IMR-90 (cell line): ENCODE measurements around the gene CCDC50. TPM values are rescaled to one million over a fixed set of nuclear protein-coding genes. Genes with fewer than 3 reads are reported as not detected.
A peak's percentile ranks its signal among the peaks of the same experiment; 100 is the strongest.

Source experiments
- ATAC-seq: fragments of 200-7000 bp; cut with Tn5 transposase; 2 replicates; pipeline ENCODE4 v1.9.1; 2020; ENCODE audit warnings: low read depth, mild to moderate bottlenecking, moderate library complexity
- BruUV-seq: library from RNA; stranded (reverse); fragments of 400-500 nt; replicated peaks from 2 replicates; lab custom pipeline; 2021; lab: Mats Ljungman, UMichigan
- CTCF ChIA-PET: fragments of 300-600 bp; formaldehyde crosslinking; extraction: SDS; loops from one replicate; lab custom pipeline; 2021; ENCODE audit warnings: antibody characterized with exemption; lab: Yijun Ruan, JAX
- POLR2A ChIA-PET: fragments of 300-600 bp; sonication (Branson Sonifier 250); formaldehyde crosslinking; loops from one replicate; lab custom pipeline; 2022; ENCODE audit warnings: antibody characterized with exemption; ENCODE audit not compliant: unreplicated experiment; lab: Charles Lee
- DNase-seq: peaks from one replicate; pipeline ENCODE4 v3.0.0; 2013
- H2AFZ ChIP-seq: replicated peaks from 2 replicates; pipeline ENCODE3; 2013; ENCODE audit warnings: low read length, mild to moderate bottlenecking; ENCODE audit not compliant: poor library complexity
- H2AK5ac ChIP-seq: 2 replicates; pipeline ENCODE4 v1.6.1; 2013; ENCODE audit warnings: low read depth, low read length, inconsistent platforms
- H2AK9ac ChIP-seq: replicated peaks from 2 replicates; pipeline ENCODE3; 2013; ENCODE audit warnings: mild to moderate bottlenecking, low read depth, low read length, moderate library complexity; ENCODE audit not compliant: poor library complexity
- H2BK120ac ChIP-seq: 2 replicates; pipeline ENCODE4 v1.6.1; 2013; ENCODE audit warnings: low read depth, low read length, inconsistent platforms
- H2BK15ac ChIP-seq: 3 replicates; pipeline ENCODE4 v1.6.1; 2013; ENCODE audit warnings: low read depth, low read length, inconsistent platforms
- H2BK20ac ChIP-seq: 2 replicates; pipeline ENCODE4 v1.6.1; 2013; ENCODE audit warnings: low read depth, mild to moderate bottlenecking, inconsistent platforms, low read length, moderate library complexity
- H2BK5ac ChIP-seq: 2 replicates; pipeline ENCODE4 v1.6.1; 2013; ENCODE audit warnings: mild to moderate bottlenecking, low read depth, low read length, inconsistent platforms; ENCODE audit not compliant: poor library complexity, severe bottlenecking
- H3K14ac ChIP-seq: replicated peaks from 2 replicates; pipeline ENCODE4 v1.6.1; 2013; ENCODE audit warnings: low read depth, low read length, inconsistent platforms
- H3K18ac ChIP-seq: 2 replicates; pipeline ENCODE4 v1.6.1; 2013; ENCODE audit warnings: low read depth, low read length, control low read depth
- H3K23ac ChIP-seq: 2 replicates; pipeline ENCODE4 v1.6.1; 2013; ENCODE audit warnings: low read depth, low read length, inconsistent platforms
- H3K27ac ChIP-seq: 2 replicates; pipeline ENCODE4 v1.5.1; 2013; ENCODE audit warnings: mild to moderate bottlenecking, control low read depth, low read length; ENCODE audit not compliant: insufficient read depth
- H3K27me3 ChIP-seq: 2 replicates; pipeline ENCODE4 v1.6.1; 2013; ENCODE audit warnings: low read length; ENCODE audit not compliant: control insufficient read depth, insufficient read depth
- H3K36me3 ChIP-seq: 2 replicates; pipeline ENCODE4 v1.6.1; 2013; ENCODE audit warnings: low read length, mixed read lengths; ENCODE audit not compliant: control insufficient read depth, insufficient read depth
- H3K4ac ChIP-seq: 2 replicates; pipeline ENCODE4 v1.6.1; 2013; ENCODE audit warnings: low read depth, low read length, inconsistent platforms
- H3K4me1 ChIP-seq: 2 replicates; pipeline ENCODE4 v1.6.1; 2013; ENCODE audit warnings: low read length, mixed read lengths; ENCODE audit not compliant: control insufficient read depth, insufficient read depth
- H3K4me2 ChIP-seq: 2 replicates; pipeline ENCODE4 v1.6.1; 2013; ENCODE audit warnings: low read depth, mild to moderate bottlenecking, control low read depth, low read length, moderate library complexity
- H3K4me3 ChIP-seq: 2 replicates; pipeline ENCODE4 v1.5.1; 2013; ENCODE audit warnings: low read depth, mild to moderate bottlenecking, control low read depth, low read length, moderate library complexity; ENCODE audit not compliant: insufficient read depth
- H3K56ac ChIP-seq: 2 replicates; pipeline ENCODE4 v1.6.1; 2013; ENCODE audit warnings: low read length, inconsistent platforms; ENCODE audit not compliant: insufficient read depth; ENCODE audit errors: extremely low read depth
- H3K79me1 ChIP-seq, 2 experiments: 2 replicates each; pipeline ENCODE4 v1.6.1; 2013; ENCODE audit warnings: low read length in 2 of 2, inconsistent platforms in 1 of 2, low read depth in 1 of 2
- H3K9ac ChIP-seq: 2 replicates; pipeline ENCODE4 v1.6.1; 2013; ENCODE audit warnings: low read depth, low read length, control low read depth
- H3K9me1 ChIP-seq: 2 replicates; pipeline ENCODE4 v1.6.1; 2013; ENCODE audit warnings: low read length, inconsistent platforms; ENCODE audit not compliant: insufficient read depth
- H3K9me3 ChIP-seq: 2 replicates; pipeline ENCODE4 v1.6.1; 2013; ENCODE audit warnings: low read length; ENCODE audit not compliant: control insufficient read depth, insufficient read depth
- H4K20me1 ChIP-seq: 2 replicates; pipeline ENCODE4 v1.6.1; 2013; ENCODE audit warnings: low read length, inconsistent platforms; ENCODE audit not compliant: insufficient read depth
- H4K5ac ChIP-seq: 2 replicates; pipeline ENCODE4 v1.6.1; 2013; ENCODE audit warnings: mild to moderate bottlenecking, low read depth, low read length, control low read depth
- H4K8ac ChIP-seq, 2 experiments: 2 replicates each; pipeline ENCODE4 v1.6.1; 2013; ENCODE audit warnings: low read depth in 2 of 2, low read length in 2 of 2, control low read depth in 1 of 2, inconsistent platforms in 1 of 2
- H4K91ac ChIP-seq: 2 replicates; pipeline ENCODE4 v1.6.1; 2013; ENCODE audit warnings: low read depth, low read length, inconsistent platforms; ENCODE audit not compliant: insufficient read depth
- MXI1 ChIP-seq: IDR thresholded peaks from 2 replicates; pipeline ENCODE4 v1.6.1; 2012; ENCODE audit warnings: low read depth, mild to moderate bottlenecking, low read length, moderate library complexity, borderline replicate concordance
- WGBS, 2 experiments: methylation state at CpG; one replicate each; pipeline versions ENCODE4 v1.1.5 to v1.1.7; 2013; ENCODE audit warnings: missing lambda C conversion rate in 2 of 2; ENCODE audit not compliant: insufficient read length in 1 of 2; ENCODE audit errors: extremely low coverage in 2 of 2; 5-methylcytosine and 5-hydroxymethylcytosine counted together
- dilution Hi-C: fragments of 300-500 bp; cut with HindIII; formaldehyde crosslinking; loops from one replicate; pipeline ENCODE4 v1.14.3; 2018; ENCODE audit warnings: low sequenced_read_pairs; ENCODE audit not compliant: unreplicated experiment
- in situ Hi-C: fragments of 300-500 bp; cut with MboI; formaldehyde crosslinking; loops from 3 replicates; pipeline ENCODE4 v1.14.3; 2019; ENCODE audit warnings: low sequenced_read_pairs, inconsistent platforms, mixed read lengths
- intact Hi-C: fragments of 100-400 bp; cut with micrococcal nuclease; formaldehyde crosslinking; loops from 2 replicates; pipeline ENCODE4 v1.10.0; 2022
- polyA plus RNA-seq, 3 experiments: library from polyadenylated mRNA; depleted of rRNA; stranded (reverse); fragments of >200 nt; gene quantifications; 2 replicates each; pipeline ENCODE4 v1.2.3, GENCODE V29; 2012; ENCODE audit warnings: low replicate concordance in 1 of 3
- total RNA-seq: library from RNA; depleted of rRNA; stranded (reverse); fragments of >200 nt; gene quantifications from 2 replicates; pipeline ENCODE4 v1.2.3, GENCODE V29; 2012

CCDC50 gene
- total and polyA plus RNA-seq, 2 of the 4 experiments (the other 2 are of a cell fraction): 59.0 to 63.1 TPM

DNA sequence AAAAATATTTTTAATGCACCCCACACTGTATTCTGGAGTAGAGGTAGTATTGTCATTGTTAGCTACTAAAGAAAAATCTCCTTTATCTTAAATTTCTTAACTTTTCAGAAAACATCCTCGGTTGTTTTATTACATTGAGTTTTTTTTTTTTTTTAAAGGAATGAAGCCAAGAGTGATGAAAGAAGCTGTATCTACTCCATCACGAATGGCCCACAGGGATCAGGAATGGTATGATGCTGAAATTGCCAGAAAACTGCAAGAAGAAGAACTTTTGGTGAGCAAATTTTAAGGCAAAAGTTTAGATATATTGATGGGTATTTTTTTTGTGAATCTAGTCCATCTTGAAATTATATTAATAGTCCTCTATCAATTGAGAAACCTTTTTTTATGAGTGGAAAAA lies 50.8 kb downstream of the CCDC50 start:
- H3K27me3 ChIP-seq: no peaks in the 10 kb centered on the region
- DNase-seq: no peak
- H2AK9ac ChIP-seq: no peak overlapping the region
- dilution Hi-C loops (no loop called here), in situ Hi-C loops (no loop called here), intact Hi-C loops (no loop called here)
- peak overlapping the region; percentile 58; the same call in 1 of the 2 replicates for H3K18ac ChIP-seq
- ATAC-seq: no peak
- no peaks in the 10 kb centered on the region for H4K20me1 ChIP-seq
- CTCF ChIA-PET: interaction anchor here (0.5 kb wide), 1 partner anchor 1427 kb away, joined by 3 read pairs; no protein-coding TSS in a partner anchor
- peak overlapping the region; percentile 9 for H2BK5ac ChIP-seq
- no peak overlapping the region for H4K8ac ChIP-seq
- H3K23ac ChIP-seq: no peak overlapping the region
- H3K56ac ChIP-seq: no peak overlapping the region
- POLR2A ChIA-PET: no interaction called here
- no peak overlapping the region for H4K5ac ChIP-seq
- no peak overlapping the region for H4K91ac ChIP-seq
- no peak overlapping the region for H3K14ac ChIP-seq
- H2AFZ ChIP-seq: no peak overlapping the region
- H3K27ac ChIP-seq: no peak overlapping the region; the same call in 1 of the 2 replicates
- H3K4ac ChIP-seq: no peak overlapping the region
- peaks cover 12% of the 10 kb centered on the region for H3K4me1 ChIP-seq
- no peak overlapping the region for H3K4me2 ChIP-seq
- WGBS, 2 experiments: 50% methylated on average over 1 of the region's 2 CpGs; no CpG with 5 or more reads in 1 of the 2 experiments
- no peak overlapping the region for H2BK15ac ChIP-seq
- no peaks in the 10 kb centered on the region for H3K9me3 ChIP-seq
- H3K9me1 ChIP-seq: peaks cover 8% of the 10 kb centered on the region
- H2BK120ac ChIP-seq: no peak overlapping the region
- H3K4me3 ChIP-seq: no peak overlapping the region
- peaks cover 19% of the 10 kb centered on the region for H3K36me3 ChIP-seq
- TF ChIP-seq MXI1: no peak
- no peak overlapping the region for H2AK5ac ChIP-seq
- H3K79me1 ChIP-seq: peaks cover 14 to 54% of the 10 kb centered on the region in 2 experiments
- no TSS peak for BruUV-seq
- H3K9ac ChIP-seq: no peak overlapping the region
- no peak overlapping the region for H2BK20ac ChIP-seq
